Measurements from ENCODE around the gene KLHL18. TPM values are rescaled to one million over a fixed set of nuclear protein-coding genes. Genes with fewer than 3 reads are reported as not detected.
"Not testable (repeated sequence)": the region's sequence is repeated elsewhere in the genome, so short reads cannot be mapped to it uniquely, and the experiment has no call there.

The KLHL18 gene
- total and polyA plus RNA-seq, 7 donors, result 44.2 to 170 (median 68.7) TPM

- H3K36me3 ChIP-seq (ENCODE audit: insufficient read depth in 1 of 2, low read depth in 1 of 2), result peaks cover 7 to 29% of the 10 kb centered on the region in 2 donors
- intact Hi-C loops (cut with DNase I), result no loop called here
- no peak overlapping the region for H3K4me3 ChIP-seq
- TF ChIP-seq, protein P1, sequence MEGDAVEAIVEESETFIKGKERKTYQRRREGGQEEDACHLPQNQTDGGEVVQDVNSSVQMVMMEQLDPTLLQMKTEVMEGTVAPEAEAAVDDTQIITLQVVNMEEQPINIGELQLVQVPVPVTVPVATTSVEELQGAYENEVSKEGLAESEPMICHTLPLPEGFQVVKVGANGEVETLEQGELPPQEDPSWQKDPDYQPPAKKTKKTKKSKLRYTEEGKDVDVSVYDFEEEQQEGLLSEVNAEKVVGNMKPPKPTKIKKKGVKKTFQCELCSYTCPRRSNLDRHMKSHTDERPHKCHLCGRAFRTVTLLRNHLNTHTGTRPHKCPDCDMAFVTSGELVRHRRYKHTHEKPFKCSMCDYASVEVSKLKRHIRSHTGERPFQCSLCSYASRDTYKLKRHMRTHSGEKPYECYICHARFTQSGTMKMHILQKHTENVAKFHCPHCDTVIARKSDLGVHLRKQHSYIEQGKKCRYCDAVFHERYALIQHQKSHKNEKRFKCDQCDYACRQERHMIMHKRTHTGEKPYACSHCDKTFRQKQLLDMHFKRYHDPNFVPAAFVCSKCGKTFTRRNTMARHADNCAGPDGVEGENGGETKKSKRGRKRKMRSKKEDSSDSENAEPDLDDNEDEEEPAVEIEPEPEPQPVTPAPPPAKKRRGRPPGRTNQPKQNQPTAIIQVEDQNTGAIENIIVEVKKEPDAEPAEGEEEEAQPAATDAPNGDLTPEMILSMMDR (IDR thresholded peaks at IDR 0.05), result no peak
- 93 to 95% (median 94%) methylated on average over 5 of the region's 5 CpGs for WGBS, 3 donors
- H3K27ac ChIP-seq, result no peak overlapping the region
- no peaks in the 10 kb centered on the region for H3K27me3 ChIP-seq (ENCODE audit: insufficient read depth in 3 of 3, low read length in 2 of 3)
- DNase-seq (no peak), ATAC-seq (no peak)
- no peaks in the 10 kb centered on the region for H3K9me3 ChIP-seq
- H3K4me1 ChIP-seq, result peaks cover 4% of the 10 kb centered on the region
Measured at GRCh38 chr3:47348411-47349154, 65.8 kb downstream of the KLHL18 start.

- TF ChIP-seq, protein P1 (IDR thresholded peaks at IDR 0.05), result no peak
- no peak overlapping the region for H3K4me3 ChIP-seq
- H3K27ac ChIP-seq, result no peak overlapping the region
- H3K27me3 ChIP-seq (ENCODE audit: insufficient read depth in 3 of 3, low read length in 2 of 3), result no peaks in the 10 kb centered on the region
- no peak for ATAC-seq
- H3K4me1 ChIP-seq, result no peaks in the 10 kb centered on the region
- no peak for DNase-seq
- intact Hi-C loops (cut with DNase I), result no loop called here
- H3K9me3 ChIP-seq, result peaks cover 12% of the 10 kb centered on the region
- no peaks in the 10 kb centered on the region for H3K36me3 ChIP-seq (ENCODE audit: insufficient read depth in 1 of 2, low read depth in 1 of 2)
- 87 to 96% (median 89%) methylated on average over 3 of the region's 3 CpGs for WGBS, 3 donors
Measured at GRCh38 chr3:47355010-47355409, 72.3 kb downstream of the KLHL18 start.

DNA sequence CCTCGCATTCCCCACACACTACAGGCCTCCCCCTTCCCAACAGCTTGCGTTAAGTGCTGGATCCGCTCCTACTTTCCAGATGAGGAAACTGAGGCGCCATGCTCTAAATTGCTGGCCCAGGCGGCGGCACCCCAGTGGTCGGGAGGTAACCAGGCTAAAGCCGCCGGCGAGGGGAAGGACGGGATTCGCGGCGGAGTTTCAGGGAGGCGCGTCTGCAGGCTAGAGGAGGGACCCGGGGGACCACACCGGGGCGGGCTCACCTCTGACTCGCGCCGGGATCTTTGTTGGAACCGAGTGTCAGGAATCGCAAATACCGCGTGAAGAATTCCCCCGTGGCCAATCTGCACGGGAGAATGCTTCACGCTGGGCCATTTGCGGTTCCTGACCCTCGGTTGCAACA lies 73.5 kb downstream of the KLHL18 start:
- H3K4me1 ChIP-seq, result no peaks in the 10 kb centered on the region
- intact Hi-C loops (cut with DNase I), result no loop called here
- TF ChIP-seq, protein P1 (IDR thresholded peaks at IDR 0.05), result no peak
- H3K9me3 ChIP-seq, result peaks cover 12% of the 10 kb centered on the region
- H3K36me3 ChIP-seq (ENCODE audit: insufficient read depth in 1 of 2, low read depth in 1 of 2), result no peaks in the 10 kb centered on the region
- H3K27ac ChIP-seq, result no peak overlapping the region
- DNase-seq, result no peak
- no peak overlapping the region for H3K4me3 ChIP-seq
- ATAC-seq, result no peak
- 92 to 94% (median 92%) methylated on average over 28 to 31 of the region's 31 CpGs for WGBS, 3 donors
- no peaks in the 10 kb centered on the region for H3K27me3 ChIP-seq (ENCODE audit: insufficient read depth in 3 of 3, low read length in 2 of 3)

DNA sequence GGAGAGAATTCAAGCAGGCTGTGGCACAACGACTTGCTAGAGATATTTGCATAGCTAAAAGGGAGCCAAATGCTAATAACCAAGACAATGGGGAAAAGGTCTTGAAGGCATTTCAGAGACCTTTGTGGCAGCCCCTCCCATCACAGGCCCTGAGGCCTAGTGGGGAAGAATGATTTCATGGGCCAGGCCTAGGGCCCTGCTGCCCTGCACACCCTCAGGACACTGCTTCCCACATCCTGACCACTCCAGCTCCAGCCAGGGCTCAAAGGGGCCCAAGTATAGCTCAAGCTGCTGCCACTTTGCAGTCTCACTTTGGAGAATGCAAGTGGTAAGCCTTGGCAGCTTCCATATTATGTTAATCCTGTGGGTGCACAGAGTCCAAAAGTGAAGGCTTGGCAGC lies 76.6 kb downstream of the KLHL18 start:
- no peak for DNase-seq
- H3K4me3 ChIP-seq, result no peak overlapping the region
- ATAC-seq, result no peak

DNA sequence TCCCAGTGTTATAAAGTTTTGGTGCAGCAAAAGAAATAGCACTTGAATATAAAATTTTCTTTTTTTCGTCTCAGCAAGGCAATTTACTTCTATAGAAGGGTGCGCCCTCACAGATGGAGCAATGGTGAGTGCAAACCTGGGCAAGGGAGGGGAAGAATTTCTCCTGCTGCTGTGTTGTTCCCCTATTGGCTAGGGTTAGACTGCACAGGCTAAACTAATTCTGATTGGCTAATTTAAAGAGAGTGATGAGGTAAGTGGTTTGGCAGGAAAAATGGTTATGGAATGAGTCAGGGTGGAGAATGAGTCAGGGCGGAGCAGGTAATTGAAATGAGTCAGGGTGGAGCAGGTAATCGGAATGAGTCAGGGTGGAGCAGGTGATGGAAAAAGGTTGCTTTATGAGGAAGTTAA lies 77.4 kb downstream of the KLHL18 start:
- H3K36me3 ChIP-seq (ENCODE audit: insufficient read depth in 1 of 2, low read depth in 1 of 2); intact Hi-C loops (cut with DNase I); ATAC-seq; H3K27ac ChIP-seq; H3K27me3 ChIP-seq (ENCODE audit: insufficient read depth in 3 of 3, low read length in 2 of 3); DNase-seq; H3K4me3 ChIP-seq; H3K4me1 ChIP-seq: not testable (repeated sequence)
- peaks cover 12% of the 10 kb centered on the region for H3K9me3 ChIP-seq
- WGBS, 3 donors, result 92 to 98% (median 94%) methylated on average over 4 of the region's 4 CpGs

More for the DNA sequence above, 76.6 kb downstream of the KLHL18 start:
- Histone ChIP-seq H3K36me3 (ENCODE audit: insufficient read depth in 1 of 2, low read depth in 1 of 2) (no peaks in the 10 kb centered on the region), H3K4me1 (no peaks in the 10 kb centered on the region), H3K9me3 (peaks cover 12% of the 10 kb centered on the region), H3K27ac (no peak overlapping the region), H3K27me3 (ENCODE audit: insufficient read depth in 3 of 3, low read length in 2 of 3) (no peaks in the 10 kb centered on the region)
- TF ChIP-seq, protein P1 (IDR thresholded peaks at IDR 0.05), result no peak
- intact Hi-C loops (cut with DNase I), result no loop called here
- 64 to 70% (median 68%) methylated on average over 1 of the region's 1 CpG for WGBS, 3 donors

Data from psoas muscle (tissue), 8 donors.